Measurements from ENCODE around the gene P2RY8. TPM values are rescaled to one million over a fixed set of nuclear protein-coding genes. Genes with fewer than 3 reads are reported as not detected.
"Not testable (repeated sequence)": the region's sequence is repeated elsewhere in the genome, so short reads cannot be mapped to it uniquely, and the experiment has no call there.

The P2RY8 gene
- polyA plus RNA-seq, 1 donor from 2014 or later: 206 TPM

- peaks cover 31 to 40% (median 40%) of the 10 kb centered on the region in 3 donors for H3K4me1 Mint-ChIP-seq
- H3K9me3 Mint-ChIP-seq, H3K36me3 Mint-ChIP-seq, H3K27me3 Mint-ChIP-seq: not testable (repeated sequence)
- peak overlapping the region in 1 of 3 donors; percentile 91 for H3K27ac Mint-ChIP-seq
- H3K4me3 Mint-ChIP-seq: peak overlapping the region in 1 of 4 donors; percentile 73
These were observed 45.7 kb downstream of the P2RY8 start for GRCh38 chrX:1491248-1491647.

DNA sequence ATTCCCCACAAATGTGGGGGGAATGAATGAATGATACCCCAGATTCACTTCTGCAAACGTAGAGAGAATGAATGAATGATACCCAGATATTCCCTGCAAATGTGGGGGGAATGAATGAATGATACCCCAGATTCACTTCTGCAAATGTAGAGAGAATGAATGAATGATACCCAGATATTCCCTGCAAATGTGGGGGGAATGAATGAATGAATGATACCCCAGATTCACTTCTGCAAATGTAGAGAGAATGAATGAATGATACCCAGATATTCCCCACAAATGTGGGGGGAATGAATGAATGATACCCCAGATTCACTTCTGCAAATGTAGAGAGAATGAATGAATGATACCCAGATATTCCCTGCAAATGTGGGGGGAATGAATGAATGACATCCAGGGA, 46.3 kb downstream of the P2RY8 start:
- peaks cover 30 to 40% (median 37%) of the 10 kb centered on the region in 3 donors for H3K4me1 Mint-ChIP-seq
- not testable (repeated sequence) for H3K27me3 Mint-ChIP-seq, H3K9me3 Mint-ChIP-seq, H3K27ac Mint-ChIP-seq, H3K36me3 Mint-ChIP-seq, H3K4me3 Mint-ChIP-seq

DNA sequence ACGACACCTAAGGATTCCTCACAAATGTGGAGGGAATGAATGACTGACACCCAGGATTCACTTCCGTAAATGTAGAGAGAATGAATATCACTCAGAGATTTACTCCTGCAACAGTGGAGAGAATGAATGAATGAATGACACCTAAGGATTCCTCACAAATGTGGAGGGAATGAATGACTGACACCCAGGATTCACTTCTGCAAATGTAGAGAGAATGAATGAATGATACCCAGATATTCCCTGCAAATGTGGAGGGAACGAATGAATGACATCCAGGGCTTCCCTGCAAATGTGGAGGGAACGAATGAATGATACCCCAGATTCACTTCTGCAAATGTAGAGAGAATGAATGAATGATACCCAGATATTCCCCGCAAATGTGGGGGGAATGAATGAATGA, 47.6 kb downstream of the P2RY8 start:
- H3K9me3 Mint-ChIP-seq, H3K36me3 Mint-ChIP-seq, H3K4me3 Mint-ChIP-seq, H3K27ac Mint-ChIP-seq, H3K27me3 Mint-ChIP-seq: not testable (repeated sequence)
- peaks cover 26 to 39% (median 33%) of the 10 kb centered on the region in 3 donors for H3K4me1 Mint-ChIP-seq

GRCh38 chrX:1488745-1489144, 48.2 kb downstream of the P2RY8 start:
- H3K4me3 Mint-ChIP-seq: peak overlapping the region in 1 of 4 donors; percentile 45
- H3K4me1 Mint-ChIP-seq: peaks cover 28 to 41% (median 33%) of the 10 kb centered on the region in 3 donors
- no peaks in the 10 kb centered on the region for H3K9me3 Mint-ChIP-seq
- H3K36me3 Mint-ChIP-seq: peaks cover 7% of the 10 kb centered on the region
- no peaks in the 10 kb centered on the region for H3K27me3 Mint-ChIP-seq
- peak overlapping the region; percentile 70 to 94 (median 71) for H3K27ac Mint-ChIP-seq

- Mint-ChIP-seq H3K4me1 (peaks cover 29 to 36% (median 32%) of the 10 kb centered on the region in 3 donors), H3K4me3 (peak overlapping the region in 1 of 4 donors; percentile 45), H3K27ac (peak overlapping the region; percentile 70 to 94 (median 71)), H3K9me3 (no peaks in the 10 kb centered on the region), H3K27me3 (no peaks in the 10 kb centered on the region), H3K36me3 (peaks cover 6% of the 10 kb centered on the region)
These were observed 48.8 kb downstream of the P2RY8 start for GRCh38 chrX:1488141-1488540.

DNA sequence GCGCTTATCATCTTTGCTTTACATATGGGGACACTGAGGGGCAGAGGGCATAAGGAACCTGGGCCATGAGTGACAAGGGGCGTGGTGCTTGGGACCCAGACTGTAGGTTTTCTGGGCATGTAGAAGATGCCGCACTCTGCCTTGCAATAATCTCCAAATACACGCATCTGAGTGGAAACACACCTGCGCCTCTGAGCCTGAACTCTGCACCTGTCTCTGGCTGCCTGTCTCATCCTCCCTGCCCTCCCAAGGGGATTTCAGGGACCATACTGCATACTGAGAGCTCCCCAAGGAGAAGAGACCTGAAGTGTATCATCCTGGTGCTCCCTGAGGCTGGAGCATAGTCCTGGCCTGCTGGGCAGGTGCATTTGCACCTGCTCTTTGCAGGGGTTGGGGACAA, 49.6 kb downstream of the P2RY8 start:
- peak overlapping the region in 2 of 4 donors; percentile 44 to 58 for H3K4me3 Mint-ChIP-seq
- no peaks in the 10 kb centered on the region for H3K9me3 Mint-ChIP-seq
- peaks cover 6% of the 10 kb centered on the region for H3K36me3 Mint-ChIP-seq
- peak overlapping the region; percentile 83 to 90 (median 89) for H3K27ac Mint-ChIP-seq
- H3K27me3 Mint-ChIP-seq: no peaks in the 10 kb centered on the region
- peaks cover 27 to 32% (median 31%) of the 10 kb centered on the region in 3 donors for H3K4me1 Mint-ChIP-seq

- Mint-ChIP-seq H3K36me3 (peaks cover under 1% of the 10 kb centered on the region), H3K4me1 (peaks cover 27 to 31% (median 31%) of the 10 kb centered on the region in 3 donors), H3K4me3 (peak overlapping the region in 3 of 4 donors; percentile 32 to 58 (median 45)), H3K9me3 (no peaks in the 10 kb centered on the region), H3K27ac (peak overlapping the region; percentile 83 to 90 (median 89)), H3K27me3 (no peaks in the 10 kb centered on the region)
These were observed 50.1 kb downstream of the P2RY8 start for GRCh38 chrX:1486749-1487361.

DNA sequence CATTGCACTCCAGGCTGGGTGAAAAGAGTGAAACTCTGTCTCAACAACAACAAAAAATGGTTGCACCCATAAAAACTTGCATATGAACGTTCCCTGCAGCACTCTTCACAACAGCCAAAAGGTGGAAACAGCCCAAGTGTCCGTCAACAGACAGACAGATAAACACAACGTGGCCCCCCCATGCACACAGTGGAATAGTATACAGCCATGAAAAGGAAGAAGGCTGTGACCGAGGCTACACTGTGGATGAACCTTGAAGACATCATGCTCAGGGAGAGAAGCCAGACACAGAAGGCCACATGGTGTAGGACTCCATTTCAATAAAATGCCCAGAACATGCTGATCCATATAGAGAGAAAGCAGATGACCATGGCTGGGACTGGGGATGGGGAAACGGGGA, 50.8 kb downstream of the P2RY8 start:
- peak overlapping the region in 2 of 3 donors; percentile 89 to 90 for H3K27ac Mint-ChIP-seq
- peak overlapping the region in 3 of 4 donors; percentile 17 to 72 (median 45) for H3K4me3 Mint-ChIP-seq
- H3K9me3 Mint-ChIP-seq: no peaks in the 10 kb centered on the region
- peaks cover 31 to 35% (median 33%) of the 10 kb centered on the region in 3 donors for H3K4me1 Mint-ChIP-seq
- H3K36me3 Mint-ChIP-seq: no peaks in the 10 kb centered on the region
- H3K27me3 Mint-ChIP-seq: no peaks in the 10 kb centered on the region

- Mint-ChIP-seq H3K36me3 (no peaks in the 10 kb centered on the region), H3K9me3 (no peaks in the 10 kb centered on the region), H3K27me3 (no peaks in the 10 kb centered on the region), H3K27ac (peak overlapping the region in 2 of 3 donors; percentile 97 to 98), H3K4me1 (peaks cover 40 to 46% (median 42%) of the 10 kb centered on the region in 3 donors), H3K4me3 (peak overlapping the region in 2 of 4 donors; percentile 76 to 83)
These were observed 52.0 kb downstream of the P2RY8 start for GRCh38 chrX:1485033-1485432.

- Mint-ChIP-seq H3K27ac (peak overlapping the region; percentile 93 to 98 (median 97)), H3K9me3 (peaks cover under 1 to 3% (median under 1%) of the 10 kb centered on the region in 3 donors), H3K36me3 (peaks cover 4% of the 10 kb centered on the region), H3K27me3 (no peaks in the 10 kb centered on the region), H3K4me1 (peaks cover 42 to 51% (median 46%) of the 10 kb centered on the region in 3 donors), H3K4me3 (peak overlapping the region; percentile 38 to 83 (median 68))
These were observed 52.4 kb downstream of the P2RY8 start for GRCh38 chrX:1484638-1485019.

GRCh38 chrX:1483843-1484637, 52.9 kb downstream of the P2RY8 start:
- H3K27ac Mint-ChIP-seq: peak overlapping the region; percentile 93 to 98 (median 97)

DNA sequence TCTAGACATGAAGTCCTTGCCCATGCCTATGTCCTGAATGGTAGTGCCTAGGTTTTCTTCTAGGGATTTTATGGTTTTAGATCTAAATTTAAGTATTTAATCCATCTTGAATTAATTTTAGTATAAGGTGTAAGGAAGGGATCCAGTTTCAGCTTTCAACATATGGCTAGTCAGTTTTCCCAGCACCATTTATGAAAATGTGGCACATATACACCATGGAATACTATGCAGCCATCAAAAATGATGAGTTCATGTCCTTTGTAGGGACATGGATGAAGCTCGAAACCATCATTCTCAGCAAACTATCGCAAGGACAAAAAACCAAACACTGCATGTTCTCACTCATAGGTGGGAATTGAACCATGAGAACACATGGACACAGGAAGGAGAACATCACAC, 54.5 kb downstream of the P2RY8 start:
- not testable (repeated sequence) for H3K27me3 Mint-ChIP-seq, H3K9me3 Mint-ChIP-seq, H3K36me3 Mint-ChIP-seq
- H3K27ac Mint-ChIP-seq: peak overlapping the region; percentile 94 to 98 (median 97)
- peaks cover 55 to 67% (median 59%) of the 10 kb centered on the region in 3 donors for H3K4me1 Mint-ChIP-seq
- peak overlapping the region in 3 of 4 donors; percentile 76 to 92 (median 90) for H3K4me3 Mint-ChIP-seq

More at GRCh38 chrX:1483843-1484637, 52.9 kb downstream of the P2RY8 start:
- no peaks in the 10 kb centered on the region for H3K27me3 Mint-ChIP-seq
- H3K36me3 Mint-ChIP-seq: peaks cover 8% of the 10 kb centered on the region
- H3K9me3 Mint-ChIP-seq: peaks cover 2 to 5% (median 2%) of the 10 kb centered on the region in 3 donors
- H3K4me3 Mint-ChIP-seq: peak overlapping the region; percentile 51 to 86 (median 71)
- peaks cover 45 to 56% (median 51%) of the 10 kb centered on the region in 3 donors for H3K4me1 Mint-ChIP-seq

DNA sequence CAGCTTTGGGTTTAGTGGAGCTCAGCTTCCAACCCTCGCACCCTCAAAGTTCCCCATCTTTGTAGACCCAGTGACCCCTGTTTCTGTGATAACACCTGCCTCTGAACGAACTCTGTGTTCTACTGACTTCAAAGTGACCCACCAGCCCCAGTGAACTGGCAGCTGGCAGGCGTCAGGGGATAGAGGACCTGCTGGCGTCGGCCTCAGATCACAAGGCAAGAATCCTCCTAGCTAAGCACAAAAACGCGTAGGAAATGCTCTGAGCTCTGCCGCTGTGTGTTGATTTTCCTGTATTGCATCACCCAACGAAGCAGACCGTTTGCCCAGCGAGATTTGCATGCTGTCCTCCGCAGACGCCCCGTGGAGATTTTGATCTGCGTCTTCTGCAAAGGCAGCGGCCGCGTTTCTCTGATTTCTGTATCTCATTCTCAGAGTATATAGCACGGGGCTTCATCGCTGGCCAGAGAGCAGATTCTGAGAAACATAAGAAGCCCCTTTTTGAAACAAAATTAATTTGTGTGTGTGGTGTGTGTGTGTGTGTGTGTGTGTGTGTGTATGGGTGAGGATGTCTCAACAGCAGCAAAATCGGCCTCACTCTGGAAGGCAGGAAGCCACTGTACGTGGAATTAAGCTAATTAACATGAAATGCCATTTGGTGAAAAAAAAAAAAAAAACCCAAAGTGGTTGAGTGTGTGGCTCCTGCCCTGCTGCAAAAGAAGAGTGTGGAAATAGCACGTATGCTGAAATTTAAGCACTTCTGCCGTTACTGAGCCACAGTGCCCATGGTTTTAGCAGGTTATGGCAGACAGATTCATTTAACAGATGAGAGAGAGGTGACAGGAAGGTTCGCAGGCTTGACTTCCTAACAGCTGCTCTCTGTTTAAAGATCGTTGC, 55.1 kb downstream of the P2RY8 start:
- Mint-ChIP-seq H3K4me1 (peaks cover 56 to 65% (median 58%) of the 10 kb centered on the region in 3 donors), H3K27ac (peak overlapping the region; percentile 94 to 98 (median 97)), H3K27me3 (no peaks in the 10 kb centered on the region), H3K9me3 (peaks cover 2 to 5% (median 3%) of the 10 kb centered on the region in 3 donors), H3K4me3 (peak overlapping the region; percentile 75 to 92 (median 83)), H3K36me3 (peaks cover 11% of the 10 kb centered on the region)

DNA sequence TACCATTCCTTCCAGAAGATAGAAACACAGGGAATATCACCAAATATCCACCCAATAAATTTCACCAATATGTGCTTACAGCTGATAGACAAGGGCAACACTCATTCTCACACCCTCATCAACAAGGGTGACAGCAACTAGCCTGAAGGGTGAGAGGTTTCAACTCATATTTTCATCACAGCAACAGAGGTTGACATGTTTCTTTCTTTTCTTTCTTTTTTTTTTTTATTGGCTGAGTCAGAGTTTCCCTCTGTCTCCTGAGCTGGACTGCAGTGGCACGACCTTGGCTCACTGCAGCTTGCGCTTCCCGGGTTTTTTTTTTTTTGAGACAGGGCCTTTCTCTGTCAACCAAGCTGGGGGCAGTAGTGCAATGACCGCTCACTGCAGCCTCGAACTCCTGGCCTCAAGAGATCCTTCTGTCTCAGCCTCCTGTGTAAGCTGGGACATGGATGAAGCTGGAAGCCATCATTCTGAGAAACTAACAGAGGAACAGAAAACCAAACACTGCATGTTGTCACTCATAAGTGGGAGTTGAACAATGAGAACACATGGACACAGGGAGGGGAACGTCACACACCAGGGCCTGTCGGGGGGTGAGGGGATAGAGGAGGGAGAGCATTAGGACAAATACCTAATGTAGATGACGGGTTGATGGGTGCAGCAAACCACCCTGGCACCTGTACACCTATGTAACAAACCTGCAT, 56.8 kb downstream of the P2RY8 start:
- Mint-ChIP-seq H3K4me3 (peak overlapping the region; percentile 71 to 92 (median 80)), H3K27me3 (no peaks in the 10 kb centered on the region), H3K27ac (peak overlapping the region; percentile 94 to 98 (median 97)), H3K9me3 (peaks cover 2 to 5% (median 3%) of the 10 kb centered on the region in 3 donors), H3K36me3 (peaks cover 14% of the 10 kb centered on the region), H3K4me1 (peaks cover 56 to 66% (median 58%) of the 10 kb centered on the region in 3 donors)

Data from IgD-negative memory B cell (primary cell).